Posterior vena cava (tissue), 2 donors: ENCODE data around the gene ANKFY1. TPM values are rescaled to one million over a fixed set of nuclear protein-coding genes. Genes with fewer than 3 reads are reported as not detected.
A peak's percentile ranks its signal among the peaks of the same experiment; 100 is the strongest.

ENCODE experiments used
- DNase-seq: peaks from one replicate; pipeline ENCODE4 v3.0.0-alpha.2; 2020; ENCODE audit warnings: low spot score
- intact Hi-C, 2 donors: fragments of 100-400 bp; cut with DNase I; formaldehyde crosslinking; loops; one replicate each; pipeline versions ENCODE4 v1.14.1 to v1.14.2; 2022 to 2023
- total RNA-seq, 2 donors: library from RNA; stranded (reverse); fragmentation: NEBNext Ultra II Directional; extraction: Animal tissue kit (Norgen Biotek cat#: 25700); gene quantifications; one replicate each; pipeline ENCODE4 v1.2.1, GENCODE V29; 2021
- donor health status: DM: yes; HTN: yes; CAD: no.
- donor health status: DM: yes; HTN: yes; CAD: no.

The ANKFY1 gene
- total RNA-seq, 2 donors from 2014 or later: 34.9 to 49.2 TPM

- no peak for DNase-seq
- intact Hi-C loops: no loop called here
These were observed 98.3 kb downstream of the ANKFY1 start for GRCh38 chr17:4165301-4166010.

GRCh38 chr17:4163951-4164350 lies 99.8 kb downstream of the ANKFY1 start:
- DNase-seq: peak; percentile 76
- intact Hi-C loops: no loop called here

DNA sequence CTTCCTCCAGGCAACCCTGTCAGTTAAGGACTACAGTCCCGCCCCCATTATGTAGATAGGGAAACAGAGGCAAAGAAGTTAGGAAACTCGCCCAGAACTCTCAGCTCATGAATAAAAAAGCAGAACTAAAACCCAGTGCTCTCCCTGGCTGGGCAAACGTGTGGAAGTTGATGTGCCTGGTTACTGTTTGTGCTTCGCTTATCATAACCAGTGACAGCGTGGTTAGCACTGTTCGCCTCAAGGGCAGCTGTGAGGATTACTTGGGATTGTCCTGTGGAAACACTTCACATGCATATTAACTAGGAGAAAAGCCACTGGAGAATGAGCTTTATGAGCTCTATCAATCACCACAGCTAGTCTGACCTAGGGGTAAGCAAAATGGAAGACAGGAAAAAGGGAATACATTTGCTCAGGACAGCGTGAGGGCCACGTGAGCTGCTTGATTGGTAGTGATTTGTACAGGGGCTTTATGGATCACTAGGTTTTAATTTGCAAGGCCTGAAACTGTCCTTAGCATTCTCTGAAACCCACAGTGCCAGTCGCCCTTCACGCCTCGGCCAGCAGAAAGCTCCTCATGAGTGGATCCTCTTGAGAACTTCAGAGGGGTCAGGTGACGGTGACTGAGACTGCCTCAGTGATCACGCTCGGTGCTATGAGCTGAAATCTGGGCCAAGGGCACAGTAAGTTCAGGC lies 100.9 kb downstream of the ANKFY1 start:
- DNase-seq: no peak
- intact Hi-C loops: no loop called here

DNA sequence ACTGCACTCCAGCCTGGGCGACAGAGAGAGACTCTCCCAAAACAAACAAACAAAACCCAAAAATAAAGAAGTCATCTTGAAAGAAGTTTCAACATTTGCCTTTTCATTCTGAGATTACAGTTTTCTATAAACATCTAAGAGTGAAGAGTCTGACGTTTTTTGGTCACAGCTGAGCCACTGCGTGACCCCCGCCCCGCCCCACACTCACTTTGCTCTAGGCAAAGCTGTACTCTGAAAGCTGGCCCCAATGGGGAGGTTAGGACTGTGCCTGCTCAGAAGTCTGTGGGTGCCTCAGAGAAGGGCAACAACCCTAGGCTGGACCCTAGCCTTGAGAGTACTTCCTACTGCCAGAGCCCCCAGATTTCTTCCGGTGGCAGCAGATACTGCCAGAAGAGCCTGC lies 101.5 kb downstream of the ANKFY1 start:
- DNase-seq: peak; percentile 67
- intact Hi-C loops: no loop called here

- intact Hi-C loops: no loop called here
These were observed 101.8 kb downstream of the ANKFY1 start for GRCh38 chr17:4161967-4162305.

GRCh38 chr17:4161192-4161966 lies 102.4 kb downstream of the ANKFY1 start:
- intact Hi-C loops: no loop called here
- DNase-seq: no peak

More at GRCh38 chr17:4161967-4162305, 101.8 kb downstream of the ANKFY1 start:
- DNase-seq: peak; percentile 68

DNA sequence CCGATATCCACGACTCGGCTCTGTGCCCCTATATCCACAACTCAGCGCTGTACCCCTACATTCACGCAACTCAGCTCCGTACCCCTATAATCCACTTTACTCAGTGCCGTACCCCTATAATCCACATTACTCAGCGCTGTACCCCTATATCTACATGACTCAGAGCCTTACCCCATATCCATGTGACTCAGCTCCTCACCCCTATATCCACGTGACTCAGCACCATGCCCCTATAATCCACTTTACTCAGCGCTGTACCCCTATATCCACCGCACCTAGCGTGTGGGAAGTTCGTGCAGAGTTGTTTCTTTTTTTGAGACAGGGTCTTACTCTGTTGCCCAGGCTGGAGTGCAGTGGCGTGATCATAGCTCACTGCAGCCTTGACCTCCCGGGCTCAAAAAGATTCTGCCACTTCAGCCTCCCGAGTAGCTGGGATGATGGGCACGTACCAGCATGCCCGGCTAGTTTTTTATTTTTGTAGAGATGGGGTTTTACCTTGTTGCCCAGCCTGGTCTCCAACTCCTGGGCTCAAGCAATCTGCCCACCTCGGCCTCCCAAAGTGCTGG lies 103.4 kb downstream of the ANKFY1 start:
- intact Hi-C loops: no loop called here
- no peak for DNase-seq

GRCh38 chr17:4159761-4160160 lies 104.0 kb downstream of the ANKFY1 start:
- DNase-seq: no peak
- intact Hi-C loops: no loop called here

DNA sequence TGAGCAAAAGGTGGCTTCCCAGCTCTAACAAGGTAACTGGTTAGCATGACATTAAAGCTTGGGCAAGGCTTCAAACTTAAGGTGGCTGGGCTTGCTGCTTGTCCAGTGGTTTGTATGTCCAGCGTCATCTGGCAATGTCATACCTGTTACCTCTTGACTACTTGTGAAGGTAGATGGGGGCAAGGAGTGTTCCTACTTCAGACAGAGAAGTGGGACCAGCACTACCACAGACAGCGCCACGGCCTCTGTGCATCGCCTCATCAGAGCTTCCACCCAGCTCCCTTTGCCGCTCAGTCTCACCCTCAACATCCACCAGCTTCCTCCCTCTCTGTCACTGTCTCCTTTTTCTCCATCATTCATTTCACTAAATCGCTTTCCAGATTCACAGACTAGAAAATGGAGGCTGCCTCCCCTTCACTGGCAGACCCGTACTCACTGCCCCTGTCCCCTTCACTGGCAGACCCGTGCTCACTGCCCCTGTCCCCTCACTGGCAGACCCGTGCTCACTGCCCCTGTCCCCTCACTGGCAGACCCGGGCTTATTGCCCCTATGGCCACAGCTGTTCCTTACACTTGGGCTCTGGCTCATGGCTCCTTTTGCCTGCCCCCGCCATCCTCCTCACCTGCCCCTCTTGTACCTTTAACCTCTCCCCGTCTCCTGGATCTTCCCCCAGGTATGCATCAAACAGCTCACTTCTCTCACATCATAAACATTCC lies 106.0 kb downstream of the ANKFY1 start:
- DNase-seq: no peak
- intact Hi-C loops: no loop called here

DNA sequence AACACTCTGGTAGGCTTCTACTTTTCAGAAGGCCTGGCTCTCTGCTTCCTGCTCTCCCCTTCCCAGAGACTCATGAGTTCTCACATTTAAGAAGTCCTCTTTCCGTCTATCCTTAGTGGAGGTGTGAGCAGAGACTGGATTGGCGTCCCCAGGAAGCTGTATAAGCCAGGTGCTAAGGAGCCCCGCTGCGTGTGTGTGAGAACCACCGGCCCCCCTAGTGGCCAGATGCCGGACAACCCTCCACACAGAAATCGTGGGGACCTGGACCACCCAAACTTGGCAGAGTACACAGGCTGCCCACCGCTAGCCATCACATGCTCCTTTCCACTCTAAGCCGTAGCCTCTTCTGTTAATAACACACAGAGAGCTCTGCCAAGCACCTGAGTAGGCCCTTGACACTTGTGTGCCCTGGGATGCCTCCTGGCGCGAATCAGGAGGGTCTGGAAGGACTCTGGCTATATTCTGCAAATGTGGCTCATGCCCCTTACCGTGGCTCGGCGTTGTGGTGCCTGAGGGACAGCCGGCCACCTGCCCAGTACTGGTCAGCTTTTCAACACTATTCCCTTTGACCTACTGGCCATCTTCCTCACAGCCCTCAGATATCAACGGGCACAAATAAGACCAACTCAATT lies 106.9 kb downstream of the ANKFY1 start:
- intact Hi-C loops: no loop called here
- DNase-seq: no peak

DNA sequence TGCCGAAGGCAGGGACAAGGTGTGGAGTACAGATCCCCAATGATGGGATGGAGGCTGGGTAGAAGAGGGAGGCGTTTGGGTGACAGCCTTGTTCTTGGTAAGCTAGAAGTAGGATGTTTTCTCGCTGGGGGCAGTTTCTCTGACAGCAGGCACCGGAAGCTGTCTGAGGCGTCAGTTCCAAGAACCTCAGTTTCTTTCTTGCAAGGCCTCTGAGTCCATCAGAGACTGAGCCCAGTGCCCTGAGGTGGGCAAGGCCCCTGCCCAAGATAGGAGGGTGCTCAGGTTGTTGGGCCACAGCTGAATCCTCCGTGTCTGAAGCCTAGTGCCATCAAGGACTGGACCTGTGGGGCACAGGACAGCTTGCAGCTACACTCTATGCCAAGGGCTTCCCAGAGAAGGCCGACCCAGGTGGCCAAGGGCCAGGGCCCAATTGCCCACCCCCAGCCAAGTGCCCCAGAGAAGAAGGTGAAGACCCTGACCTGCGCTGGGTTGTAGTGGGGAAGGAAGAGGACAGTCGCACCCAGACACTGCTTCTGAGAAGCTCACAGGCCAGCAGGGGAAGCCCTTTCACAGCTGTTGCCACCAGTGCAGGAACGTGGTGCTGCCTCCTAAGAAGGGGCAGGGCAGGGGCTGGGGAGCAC lies 107.7 kb downstream of the ANKFY1 start:
- intact Hi-C loops: no loop called here
- no peak for DNase-seq

DNA sequence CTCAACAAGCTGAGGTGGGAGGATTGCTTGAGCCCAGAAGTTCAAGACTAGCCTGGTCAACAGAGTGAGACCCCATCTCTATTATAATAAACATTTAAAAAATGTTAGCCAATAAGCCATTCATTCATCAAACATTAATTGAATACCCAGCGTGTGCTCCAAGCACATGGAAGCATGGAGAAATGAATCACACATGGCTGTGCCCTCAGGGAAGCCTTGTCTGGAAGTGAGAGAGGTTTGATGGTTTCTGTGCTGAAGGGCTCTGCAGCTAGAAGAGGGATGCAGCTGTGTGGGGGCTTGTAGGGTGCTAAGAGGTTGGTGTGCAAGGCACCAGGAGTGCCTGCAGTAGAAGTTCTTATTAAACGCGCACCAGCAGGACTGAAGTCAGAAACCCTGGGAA lies 109.6 kb downstream of the ANKFY1 start:
- DNase-seq: no peak
- intact Hi-C loops: no loop called here

DNA sequence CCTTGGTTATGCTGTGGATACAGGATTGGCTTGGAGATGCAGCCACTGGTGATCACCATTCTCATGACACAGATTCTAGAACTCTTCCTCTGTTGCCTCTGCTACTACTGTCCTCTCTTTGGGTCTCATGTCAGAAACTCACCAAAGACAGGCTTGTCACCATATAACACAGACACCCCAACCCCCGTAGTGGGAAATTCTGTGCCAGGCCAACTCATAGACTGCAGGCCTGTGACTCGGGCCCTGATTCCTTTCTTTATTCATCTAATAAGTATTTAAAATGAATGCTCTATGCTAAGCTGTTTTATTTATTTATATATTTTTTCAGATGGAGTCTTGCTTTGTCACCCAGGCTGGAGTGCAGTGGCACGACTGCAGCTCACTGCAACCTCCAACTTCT lies 111.3 kb downstream of the ANKFY1 start:
- DNase-seq: no peak
- intact Hi-C loops: no loop called here

GRCh38 chr17:4150096-4150495 lies 113.7 kb downstream of the ANKFY1 start:
- peak; percentile 16 for DNase-seq
- intact Hi-C loops: no loop called here

GRCh38 chr17:4148611-4149308 lies 115.0 kb downstream of the ANKFY1 start:
- no peak for DNase-seq
- intact Hi-C loops: no loop called here

DNA sequence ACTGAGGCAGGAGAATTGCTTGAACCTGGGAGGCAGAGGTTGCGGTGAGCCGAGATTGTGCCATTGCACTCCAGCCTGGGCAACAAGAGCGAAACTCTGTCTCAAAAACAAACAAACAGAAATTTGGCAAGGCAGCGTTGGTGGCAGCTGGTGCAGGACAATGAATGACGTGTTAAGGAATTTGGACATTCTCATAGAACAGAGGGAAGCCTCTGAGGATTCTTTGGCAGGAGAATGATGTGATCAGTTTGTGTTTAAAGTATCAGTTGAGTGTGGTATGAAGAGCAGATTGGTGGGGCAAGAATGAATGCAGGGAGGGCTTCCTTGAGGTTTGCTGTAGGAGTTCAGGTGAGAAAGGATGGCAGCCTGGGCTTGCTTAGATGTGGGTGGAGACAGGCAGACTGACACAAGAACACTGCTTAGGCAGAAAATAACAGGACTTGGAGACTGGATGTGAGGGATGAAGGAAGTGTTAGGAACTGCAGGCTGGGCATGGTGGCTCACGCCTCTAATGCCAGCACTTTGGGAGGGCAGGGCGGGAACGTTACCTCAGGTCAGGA lies 115.9 kb downstream of the ANKFY1 start:
- intact Hi-C loops: no loop called here
- DNase-seq: no peak

- intact Hi-C loops: no loop called here
- DNase-seq: no peak
These were observed 117.1 kb downstream of the ANKFY1 start for GRCh38 chr17:4146641-4147040.

GRCh38 chr17:4144422-4144747 lies 119.4 kb downstream of the ANKFY1 start:
- intact Hi-C loops: no loop called here
- no peak for DNase-seq
